Choroid plexus epithelial cell (primary cell): ENCODE measurements around the gene CLCN3.
"Not testable (repeated sequence)": the region's sequence is repeated elsewhere in the genome, so short reads cannot be mapped to it uniquely, and the experiment has no call there.

ENCODE experiments used
- DNase-seq: peaks from one replicate; pipeline ENCODE4 v3.0.0-alpha.2; 2010; ENCODE audit warnings: low read depth
- H3K4me3 ChIP-seq: 2 replicates; pipeline ENCODE4 v1.5.1; 2011; ENCODE audit warnings: low read depth, mild to moderate bottlenecking, control low read depth, low read length, moderate library complexity
- CTCF ChIP-seq: conservative IDR thresholded peaks from 2 replicates; pipeline ENCODE4 v1.5.1; 2011; ENCODE audit warnings: low read depth, mild to moderate bottlenecking, control low read depth, inconsistent platforms, low read length, moderate library complexity

Gene CLCN3

GRCh38 chr4:169727616-169728015 is 107.2 kb downstream of the CLCN3 start:
- H3K4me3 ChIP-seq, result no peak overlapping the region
- no peak for DNase-seq
- no peak for TF ChIP-seq CTCF

- TF ChIP-seq CTCF, result no peak
- no peak overlapping the region for H3K4me3 ChIP-seq
- DNase-seq, result no peak
Observed at GRCh38 chr4:169730564-169730963, 110.2 kb downstream of the CLCN3 start.

- H3K4me3 ChIP-seq, DNase-seq: not testable (repeated sequence)
Observed at GRCh38 chr4:169738604-169739003, 118.2 kb downstream of the CLCN3 start.

- DNase-seq, result no peak
- H3K4me3 ChIP-seq, result no peak overlapping the region
- no peak for TF ChIP-seq CTCF
Observed at GRCh38 chr4:169741569-169741968, 121.2 kb downstream of the CLCN3 start.

GRCh38 chr4:169744601-169745000 is 124.2 kb downstream of the CLCN3 start:
- no peak for DNase-seq
- TF ChIP-seq CTCF, result no peak
- H3K4me3 ChIP-seq, result no peak overlapping the region

GRCh38 chr4:169745291-169745690 is 124.9 kb downstream of the CLCN3 start:
- peak; percentile 78 for DNase-seq
- H3K4me3 ChIP-seq, result no peak overlapping the region
- TF ChIP-seq CTCF, result no peak

- no peak for TF ChIP-seq CTCF
- DNase-seq, result no peak
Observed at GRCh38 chr4:169756971-169757574, 136.7 kb downstream of the CLCN3 start.

More at GRCh38 chr4:169756971-169757574, 136.7 kb downstream of the CLCN3 start:
- peak overlapping the region; percentile 70 for H3K4me3 ChIP-seq
